DMS 273 treated with DMSO at 0.1 percent for 48 hours (cell line): Measurements from ENCODE around the gene VAV2.

Experiments used
- DNase-seq: peaks from one replicate; lab custom pipeline; 2025; lab: John Stamatoyannopoulos, UW

Gene VAV2

DNA sequence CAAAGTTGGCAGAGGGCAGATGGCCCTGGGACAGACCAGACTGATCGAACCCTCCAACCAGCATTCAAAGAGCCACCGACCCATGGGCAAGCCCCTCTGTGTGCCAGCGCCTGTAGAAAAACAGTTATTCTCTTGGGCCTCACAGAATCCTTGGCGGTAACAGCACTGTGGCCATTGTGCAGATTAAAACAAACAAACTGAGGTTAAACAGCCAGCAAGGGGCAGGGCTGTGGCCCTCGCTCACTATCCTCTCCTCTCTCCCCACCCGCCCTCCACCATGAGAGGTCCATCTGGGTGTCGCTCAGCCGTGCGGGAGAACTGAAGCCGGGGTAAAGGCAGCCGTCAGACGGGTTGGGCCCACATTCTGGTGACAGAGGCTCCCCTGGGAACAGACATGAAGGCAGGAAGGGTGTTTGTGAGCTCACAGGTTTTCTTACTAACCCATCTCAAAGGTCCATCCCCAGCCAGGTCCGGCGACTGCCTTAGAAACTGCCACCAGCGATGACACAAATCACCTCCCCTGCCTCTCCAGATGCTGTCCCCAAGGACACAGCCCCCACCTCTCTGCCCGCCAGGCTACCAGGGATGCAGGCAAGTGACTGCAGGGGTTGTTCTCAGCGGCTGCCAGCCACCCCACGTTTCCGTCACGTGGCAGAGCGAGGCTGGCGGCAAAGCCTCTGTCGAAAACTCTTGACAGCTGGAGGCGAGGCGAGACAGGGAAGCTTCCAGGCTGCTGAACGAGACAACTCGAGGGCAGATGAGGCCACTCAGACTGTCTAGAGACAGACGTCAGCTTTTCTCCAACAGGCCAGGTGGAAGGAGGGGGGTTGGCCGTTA, 178.2 kb downstream of the VAV2 start:
- DNase-seq = no peak

- DNase-seq = no peak
Observed at GRCh38 chr9:133812941-133813748, 179.0 kb downstream of the VAV2 start.

- no peak for DNase-seq
Observed at GRCh38 chr9:133812077-133812868, 179.9 kb downstream of the VAV2 start.

GRCh38 chr9:133811471-133811870, 180.7 kb downstream of the VAV2 start:
- no peak for DNase-seq

GRCh38 chr9:133810556-133811195, 181.4 kb downstream of the VAV2 start:
- no peak for DNase-seq

GRCh38 chr9:133809335-133809734, 182.8 kb downstream of the VAV2 start:
- DNase-seq = no peak

- DNase-seq = no peak
Observed at GRCh38 chr9:133807818-133808217, 184.3 kb downstream of the VAV2 start.

- DNase-seq = no peak
Observed at GRCh38 chr9:133807037-133807436, 185.1 kb downstream of the VAV2 start.

- no peak for DNase-seq
Observed at GRCh38 chr9:133806623-133807010, 185.5 kb downstream of the VAV2 start.

- DNase-seq = no peak
Observed at GRCh38 chr9:133805876-133806622, 186.1 kb downstream of the VAV2 start.

DNA sequence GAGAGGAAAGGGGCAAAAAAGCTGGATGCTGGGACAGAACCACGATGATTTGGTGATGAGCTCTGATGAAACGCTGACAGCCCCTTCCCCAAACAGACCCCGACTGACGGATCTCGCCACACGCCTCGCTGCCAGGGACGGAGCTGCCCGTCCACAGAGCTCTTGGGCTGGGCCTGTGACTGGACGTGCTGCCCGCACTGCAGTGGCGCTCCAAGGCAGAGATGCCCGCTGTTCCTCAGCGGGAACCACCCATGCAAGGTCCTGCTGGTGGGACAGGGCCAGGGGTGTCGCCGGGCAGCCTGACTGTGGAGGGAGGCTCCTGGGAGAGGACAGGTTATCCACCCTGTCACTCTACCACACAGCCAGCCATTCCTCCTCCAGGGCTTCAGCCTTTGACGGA, 187.9 kb downstream of the VAV2 start:
- no peak for DNase-seq

- no peak for DNase-seq
Observed at GRCh38 chr9:133803745-133804144, 188.4 kb downstream of the VAV2 start.

DNA sequence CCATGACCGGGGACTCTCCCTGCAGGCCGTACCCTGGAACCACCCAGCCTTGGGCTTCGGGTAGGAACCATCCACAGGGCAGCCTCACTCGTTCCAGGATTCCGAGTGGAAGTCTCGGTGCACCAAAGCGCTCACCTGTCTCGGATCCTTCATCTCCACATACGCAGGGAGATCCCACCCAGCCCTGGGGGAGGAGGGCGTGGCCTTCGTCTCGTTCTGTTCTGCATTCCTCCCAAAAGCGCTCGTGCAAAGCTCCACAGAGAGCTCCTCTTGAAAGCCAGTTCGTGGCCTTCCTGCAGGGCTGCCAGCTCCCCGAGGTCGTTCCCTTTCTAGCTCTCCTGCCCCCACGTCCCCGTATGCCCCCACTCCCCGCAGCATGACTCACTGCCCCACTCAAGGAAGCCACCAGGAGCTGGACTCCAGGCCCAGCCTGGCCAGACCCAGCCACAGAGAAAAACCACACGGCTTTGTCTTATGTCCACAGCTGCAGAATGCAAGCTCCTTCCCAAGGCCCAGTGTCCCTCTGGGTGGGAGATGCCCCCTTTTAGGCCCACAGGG, 189.0 kb downstream of the VAV2 start:
- DNase-seq = no peak

DNA sequence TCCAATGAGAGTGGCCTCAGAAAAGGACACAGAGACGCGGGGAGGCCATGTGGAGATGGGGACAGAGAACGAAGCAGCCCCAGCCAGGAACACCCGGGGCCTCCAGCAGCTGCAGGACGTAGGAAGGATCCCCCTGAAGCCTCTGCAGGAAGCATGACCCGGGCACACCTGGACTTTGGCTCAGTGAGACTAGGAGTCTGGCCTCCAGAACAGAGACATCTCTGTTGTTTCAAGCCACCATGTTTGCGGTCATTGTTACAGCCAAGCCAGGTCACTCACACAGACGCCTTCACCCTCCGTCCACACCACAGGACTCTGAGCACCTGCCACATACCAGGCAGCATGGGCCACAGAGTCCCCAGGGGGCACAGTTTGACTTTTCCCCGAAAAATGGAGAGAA, 190.4 kb downstream of the VAV2 start:
- no peak for DNase-seq

- no peak for DNase-seq
Observed at GRCh38 chr9:133800266-133800665, 191.9 kb downstream of the VAV2 start.

GRCh38 chr9:133799716-133800115, 192.4 kb downstream of the VAV2 start:
- DNase-seq = no peak

DNA sequence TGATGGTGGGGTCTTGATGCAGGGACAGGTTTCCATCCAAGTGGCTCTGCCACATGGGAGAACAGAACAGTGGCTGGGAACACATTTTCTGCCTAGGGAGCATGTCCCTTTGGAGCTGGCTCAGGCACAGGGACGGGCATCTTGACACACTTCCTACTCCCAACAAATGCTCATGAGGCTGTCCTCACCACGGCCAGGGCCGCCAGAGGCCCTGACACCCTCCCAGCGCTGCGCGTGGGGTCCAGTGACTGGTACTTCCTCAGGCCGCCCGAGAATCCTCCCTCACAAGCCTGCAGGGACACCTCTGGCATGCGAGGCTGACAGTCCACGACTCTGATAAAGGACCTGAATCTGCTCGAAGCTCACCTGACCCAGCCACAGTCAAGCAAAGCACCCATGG, 193.0 kb downstream of the VAV2 start:
- DNase-seq = no peak

DNA sequence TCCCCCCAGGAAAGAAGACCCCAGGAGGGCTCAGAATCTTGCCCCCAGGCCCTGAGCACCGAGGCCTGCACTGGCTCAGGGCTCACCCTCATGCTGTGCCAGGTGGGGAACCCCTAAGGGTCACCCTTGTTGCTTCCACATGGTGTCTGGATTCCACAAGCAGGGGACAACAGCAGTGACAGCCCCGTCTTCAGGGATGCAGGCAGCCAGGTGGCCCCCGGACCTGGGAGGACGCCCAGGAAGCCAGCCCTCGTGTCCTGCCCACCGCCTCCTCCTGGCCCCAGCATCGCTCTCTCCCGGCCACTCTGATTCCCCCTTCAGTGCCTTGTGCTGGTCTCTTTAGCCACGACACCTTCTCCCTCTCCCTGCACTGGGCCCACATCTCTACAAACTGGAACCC, 194.0 kb downstream of the VAV2 start:
- no peak for DNase-seq

GRCh38 chr9:133797406-133798105, 194.6 kb downstream of the VAV2 start:
- DNase-seq = no peak

DNA sequence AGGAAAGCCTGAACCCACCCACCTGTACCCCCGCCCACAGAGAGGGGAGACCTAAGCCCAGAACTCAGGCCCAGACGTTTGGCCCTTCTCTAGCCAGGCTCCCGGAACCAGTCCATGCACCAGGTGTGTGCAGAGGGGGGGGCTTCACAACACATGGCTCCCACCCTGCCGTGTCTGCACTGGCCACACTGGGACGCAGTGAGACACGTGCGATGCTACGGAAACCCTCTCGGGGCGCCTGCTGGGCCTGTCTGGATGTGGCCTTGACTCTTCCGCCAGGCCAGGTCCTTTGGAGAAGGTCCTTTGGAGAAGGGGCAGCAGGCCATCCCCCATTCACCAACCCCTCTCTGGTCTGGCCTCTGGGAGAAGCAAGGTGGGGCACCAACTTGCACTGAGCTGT, 195.6 kb downstream of the VAV2 start:
- no peak for DNase-seq
